ENCODE results near the gene CRTC3.
"Not testable (repeated sequence)": the region's sequence is repeated elsewhere in the genome, so short reads cannot be mapped to it uniquely, and the experiment has no call there.

The CRTC3 gene

DNA sequence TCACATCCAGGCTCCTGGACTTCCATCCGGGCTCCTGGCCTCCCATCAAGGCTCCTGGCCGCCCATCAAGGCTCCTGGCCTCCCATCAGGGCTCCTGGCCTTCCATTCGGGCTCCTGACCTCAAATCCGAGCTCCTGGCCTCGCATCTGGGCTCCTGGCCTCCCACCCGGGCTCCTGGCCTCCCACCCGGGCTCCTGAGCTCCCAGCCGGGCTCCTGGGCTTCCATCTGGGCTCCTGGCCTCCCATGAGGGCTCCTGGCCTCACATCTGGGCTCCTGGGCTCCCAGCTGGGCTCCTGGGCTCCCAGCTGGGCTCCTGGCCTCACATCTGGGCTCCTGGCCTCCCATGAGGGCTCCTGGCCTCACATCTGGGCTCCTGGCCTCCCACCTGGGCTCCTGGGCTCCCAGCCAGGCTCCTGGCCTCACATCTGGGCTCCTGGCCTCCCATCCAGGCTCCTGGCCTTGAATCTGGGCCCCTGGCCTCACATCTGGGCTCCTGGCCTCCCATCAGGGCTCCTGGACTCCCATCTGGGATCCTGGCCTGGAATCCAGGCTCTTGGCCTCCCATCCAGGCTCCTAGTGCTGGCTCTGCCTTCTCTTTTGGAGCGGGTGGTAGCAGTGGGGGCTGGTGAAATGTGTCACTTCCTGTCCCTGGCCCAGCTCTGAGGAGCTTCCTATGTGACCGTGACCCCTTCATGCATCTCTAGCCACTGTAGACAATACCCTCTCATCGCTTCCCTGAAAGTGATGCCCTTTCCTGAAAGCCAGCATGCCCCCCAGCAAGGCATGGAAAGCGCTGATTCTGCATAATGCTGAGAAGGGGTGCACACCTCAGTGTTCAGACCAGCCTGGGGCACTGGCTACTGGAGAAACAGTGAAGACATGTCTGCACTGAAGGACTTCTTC is 124.8 kb downstream of the CRTC3 start:
- Histone ChIP-seq H3K27ac (no peak overlapping the region), H3K27me3 (ENCODE audit: insufficient read depth, low read depth, severe bottlenecking) (no peaks in the 10 kb centered on the region), H3K9me3 (ENCODE audit: severe bottlenecking) (no peaks in the 10 kb centered on the region), H3K36me3 (no peaks in the 10 kb centered on the region), H3K4me3 (ENCODE audit: low read depth, low read length) (no peak overlapping the region)
- DNase-seq = no peak
- TF ChIP-seq, protein P1, sequence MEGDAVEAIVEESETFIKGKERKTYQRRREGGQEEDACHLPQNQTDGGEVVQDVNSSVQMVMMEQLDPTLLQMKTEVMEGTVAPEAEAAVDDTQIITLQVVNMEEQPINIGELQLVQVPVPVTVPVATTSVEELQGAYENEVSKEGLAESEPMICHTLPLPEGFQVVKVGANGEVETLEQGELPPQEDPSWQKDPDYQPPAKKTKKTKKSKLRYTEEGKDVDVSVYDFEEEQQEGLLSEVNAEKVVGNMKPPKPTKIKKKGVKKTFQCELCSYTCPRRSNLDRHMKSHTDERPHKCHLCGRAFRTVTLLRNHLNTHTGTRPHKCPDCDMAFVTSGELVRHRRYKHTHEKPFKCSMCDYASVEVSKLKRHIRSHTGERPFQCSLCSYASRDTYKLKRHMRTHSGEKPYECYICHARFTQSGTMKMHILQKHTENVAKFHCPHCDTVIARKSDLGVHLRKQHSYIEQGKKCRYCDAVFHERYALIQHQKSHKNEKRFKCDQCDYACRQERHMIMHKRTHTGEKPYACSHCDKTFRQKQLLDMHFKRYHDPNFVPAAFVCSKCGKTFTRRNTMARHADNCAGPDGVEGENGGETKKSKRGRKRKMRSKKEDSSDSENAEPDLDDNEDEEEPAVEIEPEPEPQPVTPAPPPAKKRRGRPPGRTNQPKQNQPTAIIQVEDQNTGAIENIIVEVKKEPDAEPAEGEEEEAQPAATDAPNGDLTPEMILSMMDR (IDR thresholded peaks at IDR 0.05; ENCODE audit: low read depth, low read length) = no peak

DNA sequence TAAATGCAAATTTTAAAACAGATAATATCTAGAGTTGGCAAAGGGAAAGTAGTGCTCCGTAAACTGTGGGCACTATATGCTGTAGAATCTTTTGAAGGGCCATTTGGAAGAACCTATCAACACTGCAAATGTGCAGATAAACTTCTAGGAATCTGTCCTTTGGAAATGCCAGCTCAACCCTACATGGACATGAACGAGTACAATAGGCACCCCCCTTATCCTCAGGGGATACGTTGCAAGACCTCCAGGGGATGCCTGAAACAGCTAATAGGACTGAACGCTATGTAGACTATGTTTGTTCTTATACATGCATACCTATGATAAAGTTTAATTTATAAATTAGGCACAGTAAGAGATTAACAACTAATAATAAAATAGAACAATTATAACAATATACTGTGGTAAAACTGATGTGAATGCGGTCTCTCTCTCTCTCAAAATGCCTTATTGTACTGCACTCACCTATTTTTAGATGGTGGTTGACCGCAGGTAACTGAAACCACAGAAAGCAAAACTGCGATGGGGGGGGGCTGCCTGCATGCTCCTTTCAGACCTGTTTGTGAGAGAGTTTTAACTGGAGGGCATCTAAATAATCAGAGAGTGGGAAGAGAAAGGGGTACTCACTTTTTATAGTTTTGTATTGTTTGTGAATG is 127.9 kb downstream of the CRTC3 start:
- not testable (repeated sequence) for H3K9me3 ChIP-seq (ENCODE audit: severe bottlenecking); DNase-seq; H3K36me3 ChIP-seq; H3K4me3 ChIP-seq (ENCODE audit: low read depth, low read length); H3K27me3 ChIP-seq (ENCODE audit: insufficient read depth, low read depth, severe bottlenecking); H3K27ac ChIP-seq

DNA sequence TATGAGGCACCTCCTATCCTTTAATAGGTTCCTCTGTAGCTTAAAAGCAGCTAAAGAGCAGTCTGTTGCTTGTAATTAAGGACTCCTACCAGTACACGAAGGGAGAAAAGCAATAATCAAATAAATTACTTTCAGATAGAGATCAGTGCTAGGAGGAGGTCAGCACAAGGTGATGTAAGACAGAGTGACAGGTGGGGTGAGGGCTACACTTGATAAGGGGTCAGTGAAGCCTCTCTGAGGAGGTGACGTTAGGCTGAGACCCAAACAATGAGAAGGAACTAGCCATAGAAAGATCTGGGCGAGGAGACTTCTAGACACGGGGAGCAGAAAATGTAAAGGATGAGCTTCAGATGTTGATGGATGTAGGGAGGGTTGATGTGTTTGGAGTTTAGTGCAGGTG is 129.8 kb downstream of the CRTC3 start:
- H3K9me3 ChIP-seq (ENCODE audit: severe bottlenecking) = peaks cover 6% of the 10 kb centered on the region
- DNase-seq = no peak
- no peak overlapping the region for H3K4me3 ChIP-seq (ENCODE audit: low read depth, low read length)
- H3K36me3 ChIP-seq = no peaks in the 10 kb centered on the region
- H3K27ac ChIP-seq = no peak overlapping the region
- TF ChIP-seq, protein P1 (IDR thresholded peaks at IDR 0.05; ENCODE audit: low read depth, low read length) = no peak
- no peaks in the 10 kb centered on the region for H3K27me3 ChIP-seq (ENCODE audit: insufficient read depth, low read depth, severe bottlenecking)

DNA sequence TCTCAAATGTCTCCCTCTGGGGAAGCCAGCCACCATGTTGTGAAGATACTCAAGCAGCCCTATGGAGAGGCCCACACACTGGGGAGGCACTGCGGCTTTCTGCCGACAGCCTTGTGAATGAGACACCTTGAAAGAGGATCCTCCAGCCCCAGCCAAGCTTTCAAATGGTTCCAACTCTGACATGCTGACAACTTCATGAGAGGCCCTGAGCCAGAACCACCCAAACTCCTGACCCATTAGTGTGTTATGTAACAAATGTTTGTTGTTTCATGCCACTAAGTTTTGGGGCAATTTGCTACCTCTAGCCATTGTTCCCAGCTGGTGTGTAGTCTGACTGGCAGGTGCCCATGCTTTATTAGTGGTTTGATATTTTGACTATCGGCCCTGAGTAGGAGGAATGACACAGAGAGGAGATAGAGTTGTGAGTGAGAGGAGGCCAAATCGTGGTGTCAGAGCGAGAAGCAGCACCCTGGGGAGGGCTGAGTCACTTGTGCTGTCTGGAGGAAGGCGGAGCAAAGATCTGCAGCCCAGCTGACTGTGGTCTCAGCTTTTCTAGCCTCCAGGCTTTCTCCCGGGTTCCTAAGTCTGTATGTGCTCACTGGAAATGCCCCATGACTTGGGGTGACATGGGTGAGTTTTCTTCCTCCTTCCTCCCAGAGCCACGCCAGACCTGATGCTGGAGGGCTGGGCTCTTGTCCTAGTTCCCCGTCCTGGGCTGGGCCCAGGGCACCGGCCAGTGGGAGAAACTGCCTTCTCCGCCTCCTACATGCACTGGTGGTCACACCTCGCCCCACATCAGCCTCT is 130.7 kb downstream of the CRTC3 start:
- peaks cover 6% of the 10 kb centered on the region for H3K9me3 ChIP-seq (ENCODE audit: severe bottlenecking)
- TF ChIP-seq, protein P1 (IDR thresholded peaks at IDR 0.05; ENCODE audit: low read depth, low read length) = no peak
- no peaks in the 10 kb centered on the region for H3K36me3 ChIP-seq
- H3K27me3 ChIP-seq (ENCODE audit: insufficient read depth, low read depth, severe bottlenecking) = no peaks in the 10 kb centered on the region
- no peak overlapping the region for H3K4me3 ChIP-seq (ENCODE audit: low read depth, low read length)
- H3K27ac ChIP-seq = no peak overlapping the region
- no peak for DNase-seq

DNA sequence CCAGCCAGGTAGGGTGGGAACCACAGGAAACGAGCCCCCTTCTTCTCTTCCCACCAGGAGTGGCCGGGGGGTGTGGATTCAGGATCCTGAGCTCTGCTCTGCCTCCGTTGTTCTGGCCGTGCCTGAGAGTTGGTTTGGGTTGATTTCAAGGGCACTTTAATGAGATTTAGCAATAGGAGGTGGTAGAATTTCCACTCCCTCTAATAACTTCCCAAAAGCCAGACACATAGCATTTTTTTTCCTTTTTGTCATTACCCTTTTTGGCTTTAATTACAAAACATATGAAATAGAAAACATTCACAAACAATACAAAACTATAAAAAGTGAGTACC is 131.2 kb downstream of the CRTC3 start:
- not testable (repeated sequence) for H3K27ac ChIP-seq; H3K36me3 ChIP-seq; H3K9me3 ChIP-seq (ENCODE audit: severe bottlenecking); H3K27me3 ChIP-seq (ENCODE audit: insufficient read depth, low read depth, severe bottlenecking); H3K4me3 ChIP-seq (ENCODE audit: low read depth, low read length); DNase-seq

DNA sequence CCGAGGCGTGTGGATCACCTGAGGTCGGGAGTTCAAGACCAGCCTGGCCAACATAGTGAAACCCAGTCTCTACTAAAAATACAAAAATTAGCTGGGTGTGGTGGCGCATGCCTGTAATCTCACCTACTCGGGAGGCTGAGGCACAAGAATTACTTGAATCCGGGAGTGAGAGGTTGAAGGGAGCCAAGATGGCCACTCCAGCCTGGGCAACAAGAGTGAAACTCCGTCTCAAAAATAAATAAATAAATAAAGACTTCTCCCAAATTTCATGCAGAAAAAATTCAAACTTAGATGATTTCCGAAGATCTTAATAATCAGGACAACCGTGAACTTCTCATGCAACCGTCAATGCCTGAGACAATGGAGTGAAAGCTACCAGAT is 134.3 kb downstream of the CRTC3 start:
- H3K27ac ChIP-seq; H3K9me3 ChIP-seq (ENCODE audit: severe bottlenecking); H3K4me3 ChIP-seq (ENCODE audit: low read depth, low read length); H3K36me3 ChIP-seq; H3K27me3 ChIP-seq (ENCODE audit: insufficient read depth, low read depth, severe bottlenecking); DNase-seq: not testable (repeated sequence)

GRCh38 chr15:90664650-90665287 is 135.0 kb downstream of the CRTC3 start:
- Histone ChIP-seq H3K27me3 (ENCODE audit: insufficient read depth, low read depth, severe bottlenecking) (no peaks in the 10 kb centered on the region), H3K27ac (no peak overlapping the region)

More at GRCh38 chr15:90664650-90665287, 135.0 kb downstream of the CRTC3 start:
- peaks cover 6% of the 10 kb centered on the region for H3K9me3 ChIP-seq (ENCODE audit: severe bottlenecking)
- TF ChIP-seq, protein P1 (IDR thresholded peaks at IDR 0.05; ENCODE audit: low read depth, low read length) = peak; percentile 20; the same call in 1 of the 2 replicates
- H3K4me3 ChIP-seq (ENCODE audit: low read depth, low read length) = peak overlapping the region; percentile 77
- no peaks in the 10 kb centered on the region for H3K36me3 ChIP-seq
- peak; percentile 34 for DNase-seq

Measured in WERI-Rb-1 (cell line).